K562 treated with DMSO at 1 percent for 4 hours (cell line): ENCODE data around the gene ANKRD23. TPM values are rescaled to one million over a fixed set of nuclear protein-coding genes. Genes with fewer than 3 reads are reported as not detected.

ENCODE experiments used
- total RNA-seq: library from RNA; unstranded; fragments of 300-600 nt; gene quantifications from 2 replicates; pipeline ENCODE4 v1.2.3, GENCODE V29; 2022; ENCODE audit not compliant: insufficient read depth

ANKRD23 gene
- total RNA-seq: 2.8 and 3.2 TPM in 2 replicates

DNA sequence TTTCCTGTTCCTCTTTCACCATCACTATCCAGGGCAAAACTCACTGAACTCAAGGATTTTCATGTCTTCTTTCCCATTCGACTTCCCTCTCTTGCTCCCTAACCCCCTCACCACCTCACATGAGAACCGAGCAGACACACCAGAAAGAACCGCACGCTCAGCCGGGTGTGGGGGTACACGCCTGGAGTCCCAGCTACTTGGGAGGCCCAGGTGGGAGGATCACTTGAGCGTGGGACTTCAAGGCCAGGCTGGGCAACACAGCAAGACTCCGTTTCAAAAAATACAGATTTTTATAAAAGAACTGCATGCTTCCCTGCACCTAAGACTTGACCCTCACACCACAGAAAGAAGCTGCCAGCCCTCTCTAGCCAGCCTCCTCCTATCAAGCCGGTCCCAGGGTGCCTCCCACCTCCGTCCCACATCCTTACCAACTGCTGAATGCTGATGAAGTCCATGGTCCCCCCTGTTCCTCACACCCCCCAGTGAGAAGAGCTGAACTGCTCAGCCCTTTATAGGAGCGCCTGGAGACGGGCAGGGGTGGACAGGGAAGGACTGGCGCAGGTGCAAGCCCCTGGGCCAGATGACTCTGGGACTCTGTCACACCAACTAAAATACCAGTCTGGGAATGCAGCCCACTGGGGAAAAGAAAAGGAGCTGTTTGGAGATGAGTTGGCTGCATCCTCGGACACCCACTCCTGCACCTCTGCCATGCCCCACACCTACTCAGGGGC lies at the start of gene ANKRD23:
TSS of gene ANKRD23 (minus strand) at position 484 of the 731 bp plus-strand sequence. CDS start at position 455, 29 bp downstream.

DNA sequence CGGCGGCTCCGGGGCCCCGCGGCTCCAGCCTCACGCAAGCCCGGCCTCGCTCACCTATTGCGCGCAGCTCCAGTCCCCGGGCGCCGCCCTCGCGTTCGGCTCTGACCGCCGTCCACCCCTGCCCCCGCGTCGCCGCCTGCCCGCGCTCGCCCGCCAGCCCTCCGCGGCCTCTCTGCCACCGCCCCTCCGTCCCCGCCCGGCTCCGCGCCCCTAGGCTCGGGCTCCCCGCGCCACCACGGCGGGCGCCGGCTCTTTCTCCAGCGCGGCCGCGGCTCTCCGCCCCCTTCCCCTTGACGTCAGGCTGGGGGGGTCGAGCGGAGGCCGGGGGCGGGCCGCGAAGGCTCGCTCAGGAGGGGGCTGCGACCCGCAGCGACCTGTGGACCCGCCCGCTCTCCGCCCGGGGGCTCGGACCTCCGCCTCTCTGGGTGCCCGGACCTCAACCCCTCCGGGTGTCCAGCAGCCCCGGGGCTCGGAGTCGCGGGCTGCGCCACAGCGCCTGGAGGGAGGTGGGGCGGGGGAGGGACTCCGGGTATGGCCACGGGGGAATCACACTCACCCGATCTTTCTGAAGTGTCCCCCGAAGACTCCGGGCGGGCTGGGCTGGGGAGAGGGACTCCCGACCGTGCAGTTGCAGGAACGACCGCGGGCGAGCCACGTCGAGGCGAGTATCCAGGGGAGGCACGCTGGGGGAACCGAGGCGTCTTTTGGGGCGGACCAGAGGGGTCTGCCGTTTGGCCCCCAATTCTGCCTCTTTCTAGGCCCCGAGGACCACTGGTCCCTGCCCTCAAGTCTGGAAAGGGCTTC lies 26.2 kb upstream of the ANKRD23 start, which contains the start of gene SEMA4C:
TSS of gene SEMA4C (minus strand) at position 259 of the 804 bp plus-strand sequence. CDS start 2,194 bp downstream, outside the sequence.

DNA sequence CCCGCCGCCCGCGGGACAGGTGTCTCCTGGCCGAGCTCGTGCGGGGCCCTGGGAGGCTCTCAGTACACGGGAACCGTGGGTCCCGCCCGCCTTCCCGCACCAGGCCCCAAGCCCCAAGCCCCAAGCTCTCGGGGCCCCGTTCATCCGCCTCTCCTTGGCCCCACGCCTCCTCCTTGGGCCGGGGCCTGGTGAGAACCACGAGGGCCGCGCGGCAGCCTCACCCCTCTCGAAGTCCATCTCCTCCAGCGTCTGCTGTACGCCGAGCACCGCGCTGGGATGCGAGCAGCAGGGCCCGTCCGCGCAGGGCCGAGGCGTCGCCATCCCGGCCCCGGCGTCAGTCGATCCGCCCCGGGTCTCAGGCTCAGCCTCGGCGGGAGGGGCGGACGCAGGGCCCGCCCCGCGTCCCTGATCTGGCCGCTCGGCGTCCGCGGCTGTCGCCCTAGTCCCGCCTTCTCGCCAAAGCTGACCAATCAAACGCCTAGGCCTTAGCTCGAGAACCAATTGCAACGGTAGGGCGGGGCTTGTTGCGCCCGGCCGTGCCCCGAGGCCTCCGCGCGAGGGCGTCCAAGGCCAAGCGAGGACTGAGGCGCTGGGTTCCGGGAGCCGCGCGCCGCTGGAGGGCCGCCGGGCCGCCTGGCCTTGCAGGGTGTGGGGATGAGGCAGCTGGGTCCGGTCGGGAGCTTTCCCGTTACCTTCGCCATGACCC lies 14.0 kb upstream of the ANKRD23 start, which contains the start of gene ANKRD39:
TSS of gene ANKRD39 (minus strand) at position 350 of the 706 bp plus-strand sequence. CDS start at position 321, 29 bp downstream.

DNA sequence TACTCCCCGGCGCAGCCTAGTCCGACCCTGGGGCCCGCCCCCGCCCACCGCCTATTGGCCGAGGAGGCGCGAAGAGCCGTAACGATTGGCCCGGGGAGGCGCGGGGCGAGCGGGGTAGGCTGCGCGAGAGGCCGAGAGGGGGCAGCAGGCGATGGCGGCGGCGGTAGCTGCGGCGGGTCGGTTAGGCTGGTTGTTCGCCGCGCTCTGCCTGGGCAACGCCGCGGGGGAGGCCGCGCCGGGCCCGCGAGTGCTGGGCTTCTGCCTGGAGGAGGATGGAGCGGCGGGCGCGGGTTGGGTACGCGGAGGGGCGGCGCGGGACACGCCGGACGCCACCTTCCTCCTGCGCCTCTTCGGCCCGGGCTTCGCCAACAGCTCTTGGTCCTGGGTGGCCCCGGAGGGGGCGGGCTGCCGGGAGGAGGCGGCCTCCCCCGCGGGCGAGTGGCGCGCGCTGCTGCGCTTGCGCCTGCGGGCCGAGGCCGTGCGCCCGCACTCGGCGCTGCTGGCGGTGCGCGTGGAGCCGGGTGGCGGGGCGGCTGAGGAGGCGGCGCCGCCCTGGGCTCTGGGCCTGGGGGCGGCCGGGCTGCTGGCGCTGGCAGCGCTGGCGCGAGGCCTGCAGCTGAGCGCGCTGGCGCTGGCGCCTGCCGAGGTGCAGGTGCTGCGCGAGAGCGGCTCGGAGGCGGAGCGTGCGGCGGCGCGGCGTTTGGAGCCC lies 27.5 kb downstream of the ANKRD23 start, which contains the start of gene CNNM3:
TSS of gene CNNM3 (plus strand) at position 142 of the 709 bp plus-strand sequence. CDS start at position 152, 10 bp downstream.

Other genes starting within 250 kb of the ANKRD23 start
- 32.1 and 38.9 TPM in 2 replicates for gene KANSL3, start 205.7 kb downstream of the ANKRD23 start, total RNA-seq
- gene FER1L5, start 201.3 kb downstream of the ANKRD23 start, total RNA-seq: not detected in 2 replicates
- gene LMAN2L, start 104.0 kb downstream of the ANKRD23 start, total RNA-seq: 19.7 and 21.4 TPM in 2 replicates
- gene CNNM4, start 83.1 kb downstream of the ANKRD23 start, total RNA-seq: 13.8 and 15.5 TPM in 2 replicates
- gene CNNM3, start 27.8 kb downstream of the ANKRD23 start, total RNA-seq: 20.0 and 22.4 TPM in 2 replicates
- 15.7 and 21.1 TPM in 2 replicates for gene ANKRD39, start 14.0 kb upstream of the ANKRD23 start, total RNA-seq
- 20.0 and 27.9 TPM in 2 replicates for gene SEMA4C, start 26.1 kb upstream of the ANKRD23 start, total RNA-seq
- gene FAM178B, start 142.6 kb upstream of the ANKRD23 start, total RNA-seq: 664 and 755 TPM in 2 replicates